GM23338 (cell line): ENCODE results near the gene C5orf58.

Source experiments
- CREB1 ChIP-seq: fragments of 250-450 bp; sonication (Bioruptor Pico); IDR thresholded peaks from 2 replicates; pipeline ENCODE4 v1.5.0; 2020; ENCODE audit warnings: low read depth, mild to moderate bottlenecking, moderate library complexity
- CTCF ChIP-seq, 2 experiments: fragments of 200-600 bp in 1 of 2; sonication (generic) in 1 of 2; conservative IDR thresholded peaks; 2 replicates each; pipeline versions ENCODE4 v1.5.1 to v1.6.1; 2016 to 2017; ENCODE audit warnings: antibody characterized with exemption in 2 of 2, low read depth in 2 of 2, mild to moderate bottlenecking in 2 of 2, moderate library complexity in 1 of 2
- EZH2 ChIP-seq: fragments of 200-600 bp; sonication (generic); IDR thresholded peaks from one replicate; pipeline ENCODE4 v1.8.0; 2017; ENCODE audit warnings: antibody characterized with exemption, mild to moderate bottlenecking, low read depth; ENCODE audit not compliant: unreplicated experiment
- EZH2phosphoT487 ChIP-seq: fragments of 200-600 bp; sonication (generic); IDR thresholded peaks from one replicate; pipeline ENCODE4 v1.8.1; 2018; ENCODE audit warnings: antibody characterized with exemption; ENCODE audit not compliant: unreplicated experiment
- NANOG ChIP-seq: IDR thresholded peaks from 2 replicates; pipeline ENCODE4 v1.6.1; 2016; ENCODE audit warnings: antibody characterized with exemption, borderline replicate concordance
- POLR2AphosphoS5 ChIP-seq: IDR thresholded peaks from 2 replicates; pipeline ENCODE4 v1.6.1; 2016; ENCODE audit warnings: antibody characterized with exemption, low read depth
- ZNF114 ChIP-seq: fragments of 250-450 bp; sonication (Bioruptor Pico); IDR thresholded peaks from 2 replicates; pipeline ENCODE4 v1.5.0; 2020; ENCODE audit warnings: mild to moderate bottlenecking, moderate library complexity
- TF ChIP-seq, protein P1 (sequence below): IDR thresholded peaks from one replicate; pipeline ENCODE4 v1.6.1; 2018; ENCODE audit warnings: antibody characterized with exemption; ENCODE audit not compliant: unreplicated experiment
- TF ChIP-seq, protein P2 (sequence below): IDR thresholded peaks from 2 replicates; pipeline ENCODE4 v1.6.1; 2016; ENCODE audit warnings: antibody characterized with exemption

DNA sequence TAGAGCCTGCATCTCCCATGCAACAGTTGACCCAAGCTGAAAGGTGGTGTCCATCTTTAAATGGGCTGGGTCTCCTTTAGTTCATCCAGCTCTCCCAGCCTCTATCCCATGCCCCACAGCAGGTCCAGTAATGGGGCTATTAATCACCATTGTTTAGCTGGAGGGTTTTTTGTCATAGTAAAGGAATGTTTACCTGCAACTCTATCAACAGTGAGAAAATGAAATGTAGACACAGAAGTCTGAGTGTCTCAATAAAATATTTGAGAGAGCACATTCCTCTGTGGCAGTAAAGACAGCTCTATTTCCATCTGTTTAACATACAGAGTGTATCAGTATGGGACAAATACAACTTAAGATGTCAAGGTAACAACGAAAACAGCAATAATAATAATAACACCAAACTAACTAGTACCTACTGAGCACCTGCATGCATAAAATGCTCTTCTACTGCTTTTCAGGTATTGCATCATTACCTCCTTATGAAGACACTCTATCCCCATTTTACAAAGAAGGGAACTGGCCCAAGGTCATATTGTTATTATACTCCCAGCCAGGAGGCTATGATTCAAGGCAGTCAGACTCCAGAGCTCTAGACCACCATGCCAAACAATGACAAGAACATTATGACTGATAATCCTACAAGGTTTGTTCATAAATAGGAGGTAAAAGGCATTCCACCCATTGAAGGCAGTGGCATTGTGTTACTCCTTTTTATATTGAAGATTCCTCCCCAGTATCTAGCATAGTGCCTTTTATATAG, 21.0 kb upstream of the C5orf58 start:
- TF ChIP-seq CTCF (conservative IDR thresholded peaks at IDR 0.05; ENCODE audit: low read depth in 2 of 2) (no peak), EZH2 (no peak), ZNF114 (CRISPR knock-in tag) (no peak), POLR2AphosphoS5 (no peak), EZH2phosphoT487 (no peak), NANOG (no peak), CREB1 (CRISPR knock-in tag) (no peak)
- TF ChIP-seq, protein P1, sequence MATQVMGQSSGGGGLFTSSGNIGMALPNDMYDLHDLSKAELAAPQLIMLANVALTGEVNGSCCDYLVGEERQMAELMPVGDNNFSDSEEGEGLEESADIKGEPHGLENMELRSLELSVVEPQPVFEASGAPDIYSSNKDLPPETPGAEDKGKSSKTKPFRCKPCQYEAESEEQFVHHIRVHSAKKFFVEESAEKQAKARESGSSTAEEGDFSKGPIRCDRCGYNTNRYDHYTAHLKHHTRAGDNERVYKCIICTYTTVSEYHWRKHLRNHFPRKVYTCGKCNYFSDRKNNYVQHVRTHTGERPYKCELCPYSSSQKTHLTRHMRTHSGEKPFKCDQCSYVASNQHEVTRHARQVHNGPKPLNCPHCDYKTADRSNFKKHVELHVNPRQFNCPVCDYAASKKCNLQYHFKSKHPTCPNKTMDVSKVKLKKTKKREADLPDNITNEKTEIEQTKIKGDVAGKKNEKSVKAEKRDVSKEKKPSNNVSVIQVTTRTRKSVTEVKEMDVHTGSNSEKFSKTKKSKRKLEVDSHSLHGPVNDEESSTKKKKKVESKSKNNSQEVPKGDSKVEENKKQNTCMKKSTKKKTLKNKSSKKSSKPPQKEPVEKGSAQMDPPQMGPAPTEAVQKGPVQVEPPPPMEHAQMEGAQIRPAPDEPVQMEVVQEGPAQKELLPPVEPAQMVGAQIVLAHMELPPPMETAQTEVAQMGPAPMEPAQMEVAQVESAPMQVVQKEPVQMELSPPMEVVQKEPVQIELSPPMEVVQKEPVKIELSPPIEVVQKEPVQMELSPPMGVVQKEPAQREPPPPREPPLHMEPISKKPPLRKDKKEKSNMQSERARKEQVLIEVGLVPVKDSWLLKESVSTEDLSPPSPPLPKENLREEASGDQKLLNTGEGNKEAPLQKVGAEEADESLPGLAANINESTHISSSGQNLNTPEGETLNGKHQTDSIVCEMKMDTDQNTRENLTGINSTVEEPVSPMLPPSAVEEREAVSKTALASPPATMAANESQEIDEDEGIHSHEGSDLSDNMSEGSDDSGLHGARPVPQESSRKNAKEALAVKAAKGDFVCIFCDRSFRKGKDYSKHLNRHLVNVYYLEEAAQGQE, result no peak
- TF ChIP-seq, protein P2, sequence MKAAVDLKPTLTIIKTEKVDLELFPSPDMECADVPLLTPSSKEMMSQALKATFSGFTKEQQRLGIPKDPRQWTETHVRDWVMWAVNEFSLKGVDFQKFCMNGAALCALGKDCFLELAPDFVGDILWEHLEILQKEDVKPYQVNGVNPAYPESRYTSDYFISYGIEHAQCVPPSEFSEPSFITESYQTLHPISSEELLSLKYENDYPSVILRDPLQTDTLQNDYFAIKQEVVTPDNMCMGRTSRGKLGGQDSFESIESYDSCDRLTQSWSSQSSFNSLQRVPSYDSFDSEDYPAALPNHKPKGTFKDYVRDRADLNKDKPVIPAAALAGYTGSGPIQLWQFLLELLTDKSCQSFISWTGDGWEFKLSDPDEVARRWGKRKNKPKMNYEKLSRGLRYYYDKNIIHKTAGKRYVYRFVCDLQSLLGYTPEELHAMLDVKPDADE, result no peak
